Measurements from ENCODE around the gene C10orf67.

DNA sequence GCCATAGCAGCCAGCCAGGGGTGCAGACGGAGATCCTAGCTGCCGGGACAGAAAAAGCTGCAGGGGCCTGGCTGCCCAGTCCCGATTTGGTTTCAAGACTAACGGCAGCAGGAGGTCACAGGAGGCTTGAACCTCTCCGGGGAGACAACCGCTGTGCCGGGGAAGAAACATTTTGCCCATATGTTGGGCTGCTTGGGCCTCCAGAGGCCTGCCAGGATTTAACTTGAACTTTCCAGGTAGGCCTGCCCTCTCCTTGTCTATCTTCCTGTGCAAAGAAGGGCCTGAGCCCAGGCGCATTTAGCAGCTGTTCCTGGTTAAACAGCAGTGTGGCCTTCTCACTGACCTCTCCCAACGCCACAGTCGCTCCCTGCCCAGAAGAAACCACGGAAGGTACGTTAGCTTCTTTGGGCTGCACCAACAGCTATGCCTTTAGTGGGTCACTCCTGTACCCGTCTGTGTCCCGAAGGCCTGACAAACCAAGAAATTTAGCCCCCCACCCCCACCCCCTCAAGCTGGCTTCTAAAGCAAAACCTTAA, 169.6 kb downstream of the C10orf67 start:
- TF ChIP-seq, protein P1, sequence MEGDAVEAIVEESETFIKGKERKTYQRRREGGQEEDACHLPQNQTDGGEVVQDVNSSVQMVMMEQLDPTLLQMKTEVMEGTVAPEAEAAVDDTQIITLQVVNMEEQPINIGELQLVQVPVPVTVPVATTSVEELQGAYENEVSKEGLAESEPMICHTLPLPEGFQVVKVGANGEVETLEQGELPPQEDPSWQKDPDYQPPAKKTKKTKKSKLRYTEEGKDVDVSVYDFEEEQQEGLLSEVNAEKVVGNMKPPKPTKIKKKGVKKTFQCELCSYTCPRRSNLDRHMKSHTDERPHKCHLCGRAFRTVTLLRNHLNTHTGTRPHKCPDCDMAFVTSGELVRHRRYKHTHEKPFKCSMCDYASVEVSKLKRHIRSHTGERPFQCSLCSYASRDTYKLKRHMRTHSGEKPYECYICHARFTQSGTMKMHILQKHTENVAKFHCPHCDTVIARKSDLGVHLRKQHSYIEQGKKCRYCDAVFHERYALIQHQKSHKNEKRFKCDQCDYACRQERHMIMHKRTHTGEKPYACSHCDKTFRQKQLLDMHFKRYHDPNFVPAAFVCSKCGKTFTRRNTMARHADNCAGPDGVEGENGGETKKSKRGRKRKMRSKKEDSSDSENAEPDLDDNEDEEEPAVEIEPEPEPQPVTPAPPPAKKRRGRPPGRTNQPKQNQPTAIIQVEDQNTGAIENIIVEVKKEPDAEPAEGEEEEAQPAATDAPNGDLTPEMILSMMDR (IDR thresholded peaks at IDR 0.05) = no peak
- TF ChIP-seq EZH2 (IDR thresholded peaks at IDR 0.05; ENCODE audit: borderline replicate concordance, insufficient read depth, low read depth, low read length, poor library complexity, severe bottlenecking) = no peak
